Astrocyte (in vitro differentiated cells and primary cell): Measurements from ENCODE around the gene ARPC5. TPM values are rescaled to one million over a fixed set of nuclear protein-coding genes. Genes with fewer than 3 reads are reported as not detected.

Source experiments
- total RNA-seq: library from RNA; stranded (reverse); gene quantifications from 2 replicates; pipeline ENCODE4 v1.2.1, GENCODE V29; 2021

The ARPC5 gene
- total RNA-seq, 1 donor from 2014 or later: 180 TPM

Other genes with a start within 250 kb of the ARPC5 start
- 0.36 and 0.50 TPM in 2 replicates for gene NMNAT2, start 217.4 kb downstream of the ARPC5 start, total RNA-seq
- gene SMG7, start 163.3 kb downstream of the ARPC5 start, total RNA-seq: 53.5 and 59.8 TPM in 2 replicates
- gene NCF2, start 45.3 kb downstream of the ARPC5 start, total RNA-seq: 4.3 and 4.9 TPM in 2 replicates
- not detected in 2 replicates for gene APOBEC4, start 17.5 kb upstream of the ARPC5 start, total RNA-seq
- 9.6 and 10.1 TPM in 2 replicates for gene RGL1, start 169.3 kb upstream of the ARPC5 start, total RNA-seq